ENCODE data around the gene CCDC201.
"Not testable (repeated sequence)": the region's sequence is repeated elsewhere in the genome, so short reads cannot be mapped to it uniquely, and the experiment has no call there.

CCDC201 gene

DNA sequence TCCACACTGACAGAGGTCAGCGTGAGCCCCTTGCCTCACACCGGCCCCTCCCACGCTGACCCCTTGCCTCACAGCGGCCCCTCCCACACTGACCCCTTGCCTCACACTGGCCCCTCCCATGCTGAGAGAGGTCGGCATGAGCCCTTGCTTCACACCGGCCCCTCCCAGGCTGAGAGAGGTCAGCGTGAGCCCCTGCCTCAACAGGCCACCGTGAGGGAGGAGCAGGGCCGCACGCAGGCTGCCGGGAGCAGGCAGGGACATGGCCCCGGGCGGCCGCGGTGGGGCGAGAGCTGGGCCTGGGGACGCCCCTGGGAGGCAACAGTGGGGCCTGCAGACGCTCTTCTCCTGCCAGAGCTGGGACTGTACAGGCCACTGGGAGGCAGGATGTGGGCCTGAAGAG is 59.1 kb downstream of the CCDC201 start:
- not testable (repeated sequence) for DNase-seq

DNA sequence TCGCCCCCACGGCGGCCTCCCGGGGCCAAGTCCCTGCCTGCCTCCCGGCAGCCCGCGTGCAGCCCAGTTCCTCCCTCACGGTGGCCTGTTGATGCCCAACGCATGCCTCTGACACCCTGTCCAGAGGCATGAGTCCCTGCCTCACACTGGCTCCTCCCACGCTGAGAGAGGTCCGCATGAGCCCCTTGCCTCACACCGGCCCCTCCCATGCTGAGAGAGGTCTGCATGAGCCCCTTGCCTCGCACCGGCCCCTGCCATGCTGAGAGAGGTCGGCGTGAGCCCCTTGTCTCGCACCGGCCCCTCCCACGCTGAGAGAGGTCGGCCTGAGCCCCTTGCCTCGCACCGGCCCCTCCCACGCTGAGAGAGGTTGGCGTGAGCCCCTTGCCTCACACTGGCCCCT is 59.9 kb downstream of the CCDC201 start:
- no peak for DNase-seq

DNA sequence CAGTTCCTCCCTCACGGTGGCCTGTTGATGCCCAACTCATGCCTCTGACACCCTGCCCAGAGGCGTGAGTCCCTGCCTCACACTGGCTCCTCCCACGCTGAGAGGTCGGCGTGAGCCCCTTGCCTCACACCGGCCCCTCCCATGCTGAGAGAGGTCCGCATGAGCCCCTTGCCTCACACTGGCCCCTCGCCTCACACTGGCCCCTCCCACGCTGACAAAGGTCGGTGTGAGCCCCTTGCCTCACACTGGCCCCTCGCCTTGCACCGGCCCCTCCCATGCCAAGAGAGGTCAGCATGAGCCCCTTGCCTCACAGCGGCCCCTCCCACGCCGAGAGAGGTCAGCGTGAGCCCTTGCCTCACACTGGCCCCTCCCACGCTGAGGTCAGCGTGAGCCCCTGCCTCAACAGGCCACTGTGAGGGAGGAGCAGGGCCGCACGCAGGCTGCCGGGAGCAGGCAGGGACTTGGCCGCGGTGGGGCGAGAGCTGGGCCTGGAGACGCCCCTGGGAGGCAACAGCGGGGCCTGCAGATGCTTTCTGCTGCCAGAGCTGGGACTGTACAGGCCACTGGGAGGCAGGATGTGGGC is 61.1 kb downstream of the CCDC201 start:
- DNase-seq = not testable (repeated sequence)

- DNase-seq = not testable (repeated sequence)
These were observed 62.4 kb downstream of the CCDC201 start for GRCh38 chr7:45810451-45811005.

Measured in cortex of kidney (tissue), 1 donor.